ENCODE data around the gene CPA3.

CPA3 gene

GRCh38 chr3:148916132-148916531 is 51.0 kb downstream of the CPA3 start:
- DNase-seq (ENCODE audit: low read depth in 2 of 2): no peak

DNA sequence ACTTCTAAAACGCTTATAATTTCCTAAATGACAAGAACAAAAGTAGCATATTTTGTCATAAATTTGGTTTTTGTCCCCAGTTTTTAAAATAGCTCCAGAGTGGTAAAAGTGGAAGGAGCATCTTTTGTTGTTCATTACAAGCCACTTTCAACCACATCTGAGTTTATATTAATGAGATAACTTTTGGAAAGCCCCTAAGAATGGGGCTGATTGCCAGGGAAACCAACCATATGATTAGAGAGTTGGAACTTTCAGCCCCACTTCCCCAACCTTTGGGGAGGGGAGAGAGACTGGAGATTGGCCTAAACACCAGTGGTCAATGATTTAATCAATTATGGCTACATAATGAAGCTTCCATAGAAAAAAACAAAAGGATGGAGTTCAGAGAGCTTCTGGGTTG is 57.4 kb downstream of the CPA3 start:
- no peak for DNase-seq (ENCODE audit: low read depth in 2 of 2)

- no peak for DNase-seq (ENCODE audit: low read depth in 2 of 2)
Observed at GRCh38 chr3:148923592-148923991, 58.5 kb downstream of the CPA3 start.

- no peak for DNase-seq (ENCODE audit: low read depth in 2 of 2)
Observed at GRCh38 chr3:148924562-148924961, 59.5 kb downstream of the CPA3 start.

DNA sequence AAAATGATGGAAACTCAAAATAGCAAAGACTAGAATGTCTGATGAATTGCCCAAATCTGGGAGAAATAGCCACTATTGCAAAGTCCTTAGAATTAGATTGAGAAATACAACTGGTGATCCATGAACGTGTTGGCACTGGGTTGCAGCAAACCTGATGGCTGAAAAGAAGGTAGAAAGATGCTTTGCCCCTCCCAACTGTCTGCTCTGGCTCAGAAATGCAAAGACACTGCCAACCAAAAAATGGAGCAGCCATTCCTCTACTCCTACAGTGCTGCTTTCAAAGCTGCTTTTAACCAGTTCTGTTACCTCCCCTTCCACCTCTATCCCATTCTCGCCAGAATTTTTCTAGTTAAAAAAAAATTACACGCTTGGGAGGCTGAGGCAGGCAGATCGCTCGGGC is 60.7 kb downstream of the CPA3 start:
- no peak for DNase-seq (ENCODE audit: low read depth in 2 of 2)

- DNase-seq (ENCODE audit: low read depth in 2 of 2): no peak
Observed at GRCh38 chr3:148930752-148931151, 65.7 kb downstream of the CPA3 start.

DNA sequence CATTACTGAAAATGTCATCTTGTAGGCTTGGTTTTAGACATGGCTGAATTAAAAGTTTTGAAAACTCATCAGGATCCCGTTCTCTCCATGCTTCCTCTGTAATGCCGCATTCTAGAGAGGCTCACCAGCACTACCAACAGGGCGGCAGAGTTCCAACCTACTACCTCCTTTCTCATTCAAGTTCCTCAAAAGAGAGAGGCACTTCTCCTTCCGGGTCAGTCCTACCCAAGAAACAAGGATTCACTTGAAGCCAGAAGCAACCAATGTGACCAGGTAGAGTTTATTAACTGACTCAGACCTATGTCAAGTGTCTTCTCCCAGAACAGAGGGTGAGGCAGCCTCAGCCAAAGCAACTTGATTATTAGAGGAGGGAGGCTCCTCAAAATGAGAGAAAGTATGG is 66.5 kb downstream of the CPA3 start:
- no peak for DNase-seq (ENCODE audit: low read depth in 2 of 2)

DNA sequence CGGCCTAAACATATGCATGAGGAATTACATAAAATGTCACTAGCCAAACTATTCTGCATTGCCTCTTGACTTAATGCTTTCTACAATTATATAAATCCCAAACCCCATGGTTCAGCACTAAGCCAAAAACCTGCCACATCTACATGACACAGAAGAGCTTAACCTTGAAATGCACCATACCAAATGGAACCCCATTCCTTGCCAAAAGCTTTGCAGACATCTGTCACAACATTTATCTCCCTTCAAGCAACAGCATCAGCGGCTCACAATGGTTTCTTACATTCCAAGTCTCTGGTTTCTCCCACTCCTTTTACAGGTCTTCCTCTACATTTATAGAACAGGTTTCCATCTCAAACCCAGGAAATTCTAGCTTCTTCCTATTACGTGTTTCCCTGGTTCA is 67.9 kb downstream of the CPA3 start:
- no peak for DNase-seq (ENCODE audit: low read depth in 2 of 2)

- DNase-seq (ENCODE audit: low read depth in 2 of 2): no peak
Observed at GRCh38 chr3:148937467-148938255, 72.6 kb downstream of the CPA3 start.

- no peak for DNase-seq (ENCODE audit: low read depth in 2 of 2)
Observed at GRCh38 chr3:148938306-148938705, 73.2 kb downstream of the CPA3 start.

- no peak for DNase-seq (ENCODE audit: low read depth in 2 of 2)
Observed at GRCh38 chr3:148938936-148939335, 73.8 kb downstream of the CPA3 start.

DNA sequence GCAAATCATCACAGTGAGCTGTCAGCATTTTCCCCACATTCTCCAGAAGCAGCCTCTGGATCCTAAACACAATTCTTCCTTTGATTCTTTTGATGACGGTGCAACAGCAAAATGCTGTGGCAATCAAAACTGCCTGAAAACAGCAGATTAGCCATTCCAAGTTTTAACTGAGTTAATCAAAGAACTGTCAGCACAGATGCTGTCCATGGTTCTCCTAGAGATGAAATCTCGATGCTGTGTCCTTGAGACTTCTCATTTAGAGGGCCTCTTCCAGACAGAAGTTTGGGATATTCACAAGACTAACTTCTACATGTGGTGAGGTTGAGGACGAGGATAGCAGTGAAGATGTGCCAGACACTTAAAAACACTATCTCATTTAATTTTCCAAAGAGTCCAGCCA is 75.9 kb downstream of the CPA3 start:
- no peak for DNase-seq (ENCODE audit: low read depth in 2 of 2)

GRCh38 chr3:148943506-148944205 is 78.6 kb downstream of the CPA3 start:
- DNase-seq (ENCODE audit: low read depth in 2 of 2): peak in 1 of 2 donors; percentile 1

DNA sequence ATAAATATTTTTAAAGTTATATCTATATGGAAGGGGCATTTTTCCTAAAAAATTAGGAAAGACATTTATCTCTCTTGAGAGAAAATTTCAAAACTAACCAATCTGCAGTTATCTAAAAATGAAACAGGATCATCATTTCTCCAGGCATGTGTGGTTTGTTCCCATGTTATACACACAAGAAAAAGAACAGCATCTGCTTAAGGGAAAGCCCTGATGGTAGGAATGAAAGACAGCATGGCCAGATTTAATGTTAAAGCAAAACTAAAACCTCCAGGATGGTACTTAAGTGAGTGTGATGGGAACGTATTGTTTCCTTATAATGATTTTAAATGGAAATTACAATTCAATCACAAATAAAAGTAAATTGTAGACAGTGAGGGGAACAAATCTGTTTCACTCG is 80.0 kb downstream of the CPA3 start:
- DNase-seq (ENCODE audit: low read depth in 2 of 2): no peak

All from stimulated activated CD4-positive, alpha-beta T cell treated with anti-CD3 and anti-CD28 coated beads, Interleukin-1b, Interleukin-23, amount 100 ng/mL, for 4 hours (primary cell).